HepG2 (cell line): ENCODE data around the gene AFAP1L2. TPM values are rescaled to one million over a fixed set of nuclear protein-coding genes. Genes with fewer than 3 reads are reported as not detected.

Experiments used
- ATAC-seq: fragments of 200-7000 bp; cut with Tn5 transposase; 3 replicates; pipeline ENCODE4 v1.9.1; 2020; ENCODE audit warnings: mild to moderate bottlenecking, moderate library complexity
- BruUV-seq: library from RNA; stranded (reverse); fragments of 400-500 nt; replicated peaks from 2 replicates; lab custom pipeline; 2021; lab: Mats Ljungman, UMichigan
- CTCF ChIA-PET: fragments of 300-600 bp; formaldehyde crosslinking; extraction: SDS; loops from one replicate; lab custom pipeline; 2021; ENCODE audit warnings: low total read pairs, inconsistent platforms, low intra/inter-chr PET ratio; lab: Yijun Ruan, JAX
- POLR2A ChIA-PET: fragments of 350-600 bp; sonication (Branson Sonifier 250); formaldehyde crosslinking; loops from one replicate; lab custom pipeline; 2020; ENCODE audit warnings: antibody characterized with exemption, inconsistent platforms; lab: Yijun Ruan, JAX
- DNase-seq: peaks from one replicate; pipeline ENCODE4 v3.0.0-alpha.2; 2015; ENCODE audit warnings: low spot score
- FAIRE-seq: peaks from 3 replicates; lab custom pipeline; 2011; peaks lifted over from hg19 to GRCh38; lab: Jason Lieb, UNC
- H2AFZ ChIP-seq: one replicate; pipeline ENCODE4 v1.6.1; 2011; ENCODE audit warnings: low read length, inconsistent platforms
- H3K27ac ChIP-seq: fragments of 300-600 bp; 3 replicates; pipeline ENCODE4 v1.8.0; 2011; ENCODE audit warnings: mixed run types, mild to moderate bottlenecking, mixed read lengths, low read length, inconsistent platforms; ENCODE audit not compliant: insufficient read depth; ENCODE audit errors: extremely low read length
- H3K27me3 ChIP-seq, 2 experiments: fragments of 200-600 bp in 1 of 2; 2 replicates in 1 of 2; 3 replicates in 1 of 2; pipeline versions ENCODE4 v1.6.0 to v1.8.0; 2011; ENCODE audit warnings: low read length in 2 of 2, mild to moderate bottlenecking in 2 of 2, moderate library complexity in 2 of 2, inconsistent platforms in 1 of 2; ENCODE audit not compliant: insufficient read depth in 2 of 2, control insufficient read depth in 1 of 2
- H3K36me3 ChIP-seq, 2 experiments: fragments of 200-600 bp in 1 of 2; replicated peaks in 1 of 2; 2 replicates in 1 of 2; 3 replicates in 1 of 2; pipeline versions ENCODE4 v1.5.1 to v1.8.0; 2011; ENCODE audit warnings: low read length in 2 of 2, inconsistent platforms in 1 of 2; ENCODE audit not compliant: insufficient read depth in 2 of 2, control insufficient read depth in 1 of 2
- H3K4me1 ChIP-seq: 2 replicates; pipeline ENCODE4 v1.5.1; 2012; ENCODE audit warnings: low read length, inconsistent platforms; ENCODE audit not compliant: insufficient read depth
- H3K4me2 ChIP-seq: 2 replicates; pipeline ENCODE4 v1.6.0; 2011; ENCODE audit warnings: low read depth, low read length, inconsistent platforms
- H3K4me3 ChIP-seq, 3 experiments: fragments of 200-600 bp in 1 of 3; sonication (generic), shearing (Covaris generic) in 1 of 3; replicated peaks in 1 of 3; 2 replicates each; pipeline ENCODE4 v1.5.1; 2011 to 2016; ENCODE audit warnings: low read length in 3 of 3, inconsistent platforms in 2 of 3, low read depth in 2 of 3, mild to moderate bottlenecking in 2 of 3, control low read depth in 1 of 3, mixed read lengths in 1 of 3; ENCODE audit not compliant: insufficient read depth in 1 of 3
- H3K79me2 ChIP-seq: one replicate; pipeline ENCODE4 v1.6.1; 2011; ENCODE audit warnings: low read length, inconsistent platforms; ENCODE audit not compliant: insufficient read depth
- H3K9ac ChIP-seq: 2 replicates; pipeline ENCODE4 v1.6.0; 2011; ENCODE audit warnings: mild to moderate bottlenecking, low read depth, low read length, inconsistent platforms; ENCODE audit not compliant: insufficient read depth
- H3K9me3 ChIP-seq: 2 replicates; pipeline ENCODE4 v1.5.1; 2012; ENCODE audit warnings: mild to moderate bottlenecking, low read length
- H4K20me1 ChIP-seq: 2 replicates; pipeline ENCODE4 v1.6.0; 2011; ENCODE audit warnings: inconsistent platforms, mild to moderate bottlenecking, low read length, moderate library complexity; ENCODE audit not compliant: insufficient read depth
- HMGXB4 ChIP-seq, 2 experiments: sonication (generic) in 1 of 2; formaldehyde crosslinking in 1 of 2; IDR thresholded peaks; 2 replicates each; pipeline versions ENCODE4 v1.4.0 to v1.6.1; 2018 to 2020; ENCODE audit warnings: missing genetic modification reagents in 2 of 2, borderline replicate concordance in 1 of 2, low read depth in 1 of 2, mild to moderate bottlenecking in 1 of 2, missing biosample characterization in 1 of 2
- MYPOP ChIP-seq: sonication (generic); formaldehyde crosslinking; IDR thresholded peaks from 2 replicates; pipeline ENCODE4 v1.8.1; 2023; ENCODE audit warnings: mild to moderate bottlenecking, moderate library complexity, missing genetic modification reagents
- ZNF503 ChIP-seq: sonication (generic); formaldehyde crosslinking; IDR thresholded peaks from 2 replicates; pipeline ENCODE4 v1.4.0; 2020; ENCODE audit warnings: missing genetic modification reagents
- WGBS: methylation state at CpG from one replicate; pipeline ENCODE4 v1.1.6; 2017; ENCODE audit warnings: low lambda C conversion rate; 5-methylcytosine and 5-hydroxymethylcytosine counted together
- in situ Hi-C: cut with HindIII; loops from 2 replicates; pipeline ENCODE4 v1.10.0; 2017; ENCODE audit warnings: low pct_unique_long_range_greater_than_20kb; ENCODE audit not compliant: extremely low pct_ligation_motif_present
- intact Hi-C: fragments of 100-400 bp; cut with micrococcal nuclease; formaldehyde crosslinking; loops from one replicate; pipeline ENCODE4 v1.10.0; 2022; ENCODE audit not compliant: unreplicated experiment
- polyA plus RNA-seq, 8 experiments: library from polyadenylated mRNA; depleted of rRNA in 3 of 8; stranded (reverse) in 7 of 8; unstranded in 1 of 8; fragments of >200 nt; fragmentation: Illumina TruSeq in 4 of 8; extraction: Trizol in 4 of 8; gene quantifications; 2 replicates each; pipeline versions ENCODE4 v1.2.1 to v1.2.3, GENCODE V29; 2011 to 2016; ENCODE audit warnings: low read depth in 4 of 8, missing spikeins in 1 of 8, mixed read lengths in 1 of 8; ENCODE audit not compliant: insufficient read depth in 1 of 8
- total RNA-seq, 5 experiments: library from RNA; depleted of rRNA; stranded (reverse); fragments of >200 nt; fragmentation: Illumina TruSeq; extraction: Trizol; gene quantifications; 2 replicates each; pipeline ENCODE4 v1.2.3, GENCODE V29; 2016; ENCODE audit warnings: low read depth in 1 of 5

Gene AFAP1L2
- total and polyA plus RNA-seq, 2 of the 13 experiments (the other 11 are each of a cell fraction or from before 2014, with no cell fraction given): not detected

- FAIRE-seq (no peak), ATAC-seq (no peak), DNase-seq (no peak)
- Histone ChIP-seq H3K4me2 (no peak overlapping the region), H3K27me3 (peaks cover 0 to 14% of the 10 kb centered on the region in 2 experiments; a peak in 2 of 5 replicates), H3K4me1 (no peaks in the 10 kb centered on the region), H3K36me3 (no peaks in the 10 kb centered on the region), H3K9ac (no peak overlapping the region), H4K20me1 (no peaks in the 10 kb centered on the region), H2AFZ (no peak overlapping the region), H3K4me3 (no peak overlapping the region), H3K27ac (no peak overlapping the region), H3K9me3 (peaks cover 17% of the 10 kb centered on the region), H3K79me2 (no peaks in the 10 kb centered on the region)
- intact Hi-C loops: no loop called here
- ChIA-PET CTCF (no interaction called here), POLR2A (no interaction called here)
- BruUV-seq: no TSS peak
- 27% methylated on average over 8 of the region's 8 CpGs for WGBS
- in situ Hi-C loops: no loop called here
- TF ChIP-seq ZNF503 (no peak), MYPOP (CRISPR knock-in tag) (no peak), HMGXB4 (CRISPR knock-in tag; IDR thresholded peaks at IDR 0.05; ENCODE audit: borderline replicate concordance in 1 of 2, low read depth in 1 of 2) (no peak)
Measured at GRCh38 chr10:114291516-114291915, 112.8 kb downstream of the AFAP1L2 start.
